HG02981 (cell line): ENCODE results near the gene KLC3.
"Not testable (repeated sequence)": the region's sequence is repeated elsewhere in the genome, so short reads cannot be mapped to it uniquely, and the experiment has no call there.

Experiments
- ATAC-seq: cut with Tn5 transposase; IDR thresholded peaks from one replicate; pipeline ENCODE4 v1.9.1; 2021; ENCODE audit warnings: mild to moderate bottlenecking, moderate library complexity; ENCODE audit not compliant: unreplicated experiment

The KLC3 gene

DNA sequence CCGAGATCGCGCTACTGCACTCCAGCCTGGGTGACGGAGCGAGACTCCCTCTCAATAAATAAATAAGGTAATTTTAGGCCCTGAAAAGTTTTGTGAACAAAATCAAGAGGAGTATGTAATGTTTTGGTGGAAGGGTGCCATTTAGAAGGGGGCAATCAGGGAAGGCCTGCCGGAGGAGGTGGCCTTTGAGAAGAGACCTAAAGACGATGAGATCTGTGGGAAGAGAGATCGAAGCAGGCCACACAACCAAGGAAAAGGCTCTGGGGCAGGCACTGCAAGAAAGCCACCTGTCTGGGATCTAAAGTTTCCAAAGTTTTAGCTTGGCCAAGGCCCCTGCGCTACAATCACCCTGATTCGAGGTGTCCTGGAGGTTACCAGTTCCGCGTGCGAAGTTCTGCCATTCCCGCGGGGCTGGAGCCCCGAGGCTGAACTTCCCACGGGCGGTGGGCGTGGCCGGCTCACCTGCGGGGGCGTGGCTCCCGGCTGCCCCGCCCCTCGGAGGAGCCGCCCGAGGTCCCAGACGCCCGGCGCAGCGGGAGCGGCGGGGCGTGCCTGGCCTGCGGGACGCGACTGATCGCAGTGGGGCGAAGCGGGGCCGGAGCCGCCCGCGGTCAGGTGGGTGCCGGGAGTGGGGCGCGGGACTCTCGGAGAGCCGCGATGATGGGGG is at the start of gene KLC3:
KLC3 (plus strand) TSS at position 519 of the 667 bp plus-strand sequence. CDS start 4,792 bp downstream, outside the sequence.
- no peak for ATAC-seq

DNA sequence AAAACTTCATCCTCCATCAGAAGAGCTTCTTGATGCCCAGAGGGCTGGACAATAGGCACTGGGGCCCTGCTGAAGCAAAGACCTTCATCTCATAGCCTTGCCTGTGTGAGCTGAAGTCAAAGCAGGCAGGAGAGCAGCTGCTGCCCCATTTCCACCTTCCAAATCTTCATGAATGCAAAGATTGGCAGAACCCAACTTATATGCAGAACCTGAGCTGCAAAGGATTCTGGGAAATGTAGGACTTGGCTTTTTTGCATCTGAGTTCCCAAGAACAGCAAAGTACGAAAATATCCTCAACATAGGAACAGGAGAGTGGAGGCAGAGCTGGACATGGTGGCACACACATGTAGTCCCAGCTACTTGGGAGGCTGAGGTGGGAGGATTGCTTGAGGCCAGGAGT is 48.7 kb upstream of the KLC3 start:
- no peak for ATAC-seq

DNA sequence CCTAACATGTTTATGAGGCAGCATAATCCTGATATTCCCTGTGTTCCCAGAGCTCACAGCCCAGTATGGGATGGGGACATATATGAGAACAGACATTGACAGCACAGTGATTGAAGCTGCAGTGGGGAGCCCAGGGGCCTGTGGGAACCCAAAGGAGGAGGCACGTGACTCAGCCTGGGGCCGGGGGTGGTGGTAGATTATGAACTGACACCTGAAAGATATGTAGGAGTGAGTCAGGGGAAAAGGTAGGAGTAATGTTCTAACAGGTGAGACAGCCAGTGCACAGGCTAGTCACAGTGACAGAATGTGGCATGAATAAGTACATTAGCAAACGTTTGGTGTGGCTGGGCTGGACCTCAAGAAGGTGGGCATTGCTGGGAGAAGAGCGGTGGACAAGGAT is 46.9 kb upstream of the KLC3 start:
- ATAC-seq = no peak

DNA sequence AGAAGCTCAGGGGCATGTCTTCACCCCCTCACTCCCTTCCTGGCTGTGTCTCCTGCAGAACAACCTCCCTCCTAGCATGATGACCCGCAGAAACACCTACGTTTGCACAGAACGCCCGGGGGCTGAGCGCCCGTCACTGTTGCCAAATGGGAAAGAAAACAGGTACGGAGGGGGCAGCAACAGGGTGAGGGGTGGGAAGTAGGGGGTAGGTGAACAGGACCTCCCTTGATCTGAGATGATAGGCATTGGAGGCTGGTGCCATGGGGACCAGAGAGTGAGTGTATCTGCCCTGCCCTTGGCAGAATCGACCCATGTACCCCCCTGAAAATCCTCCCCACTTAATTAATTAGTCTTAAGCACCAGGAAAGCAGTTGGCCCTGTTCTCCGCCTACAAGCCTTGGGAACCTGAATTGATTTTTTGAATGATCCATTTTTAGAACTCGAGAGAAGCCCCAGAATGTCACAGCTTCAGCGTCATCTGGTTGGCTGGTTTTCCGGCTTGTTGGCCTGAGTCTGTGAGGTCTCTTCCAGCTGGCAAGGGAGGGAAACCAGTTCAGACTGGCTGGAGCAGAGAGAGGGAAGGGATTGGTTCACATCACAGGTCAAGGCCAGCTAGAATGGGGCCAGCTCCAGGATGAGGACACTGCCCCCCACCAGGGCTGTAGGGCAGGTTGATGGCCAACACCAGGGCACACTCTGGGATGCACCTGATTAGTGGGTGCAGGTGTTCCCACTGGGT is 46.1 kb upstream of the KLC3 start:
- ATAC-seq = no peak

DNA sequence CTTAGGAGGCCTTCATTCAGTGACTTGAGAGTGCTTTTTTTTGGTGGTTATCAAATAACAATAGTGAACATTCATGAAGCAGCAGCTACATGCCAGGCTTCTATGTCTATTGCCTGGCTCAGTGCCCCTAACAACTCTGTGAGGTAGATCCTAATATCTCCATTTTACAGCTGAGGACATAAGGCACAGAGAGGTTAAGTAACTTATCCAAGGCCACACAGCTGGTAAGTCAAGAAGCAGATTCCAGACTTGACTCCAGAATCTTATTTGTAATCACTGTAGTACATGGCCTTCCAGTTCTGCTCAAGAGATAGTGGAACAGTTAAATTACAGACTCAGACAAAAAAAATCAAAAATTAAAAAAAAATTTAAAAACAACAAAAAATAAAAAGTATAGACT is 44.7 kb upstream of the KLC3 start:
- no peak for ATAC-seq

DNA sequence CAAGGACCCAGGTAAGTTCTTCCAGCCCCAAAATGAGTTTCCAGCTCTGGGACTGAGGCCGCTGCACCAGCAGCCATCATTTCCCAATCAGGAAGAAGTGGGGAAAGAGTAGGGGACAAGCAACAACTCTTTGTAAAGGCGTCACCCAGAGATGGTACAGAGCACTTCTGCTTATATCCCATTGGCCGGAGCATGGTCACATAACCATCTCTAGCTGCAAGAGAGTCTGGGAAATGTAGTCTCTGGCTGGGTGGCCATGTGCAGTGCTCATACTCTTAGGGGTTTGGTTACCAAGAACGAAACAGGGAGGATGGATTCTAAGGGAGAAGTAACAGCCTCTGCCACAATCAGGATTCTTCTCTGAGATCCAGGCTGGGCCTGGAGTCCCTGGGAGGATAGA is 44.2 kb upstream of the KLC3 start:
- no peak for ATAC-seq

DNA sequence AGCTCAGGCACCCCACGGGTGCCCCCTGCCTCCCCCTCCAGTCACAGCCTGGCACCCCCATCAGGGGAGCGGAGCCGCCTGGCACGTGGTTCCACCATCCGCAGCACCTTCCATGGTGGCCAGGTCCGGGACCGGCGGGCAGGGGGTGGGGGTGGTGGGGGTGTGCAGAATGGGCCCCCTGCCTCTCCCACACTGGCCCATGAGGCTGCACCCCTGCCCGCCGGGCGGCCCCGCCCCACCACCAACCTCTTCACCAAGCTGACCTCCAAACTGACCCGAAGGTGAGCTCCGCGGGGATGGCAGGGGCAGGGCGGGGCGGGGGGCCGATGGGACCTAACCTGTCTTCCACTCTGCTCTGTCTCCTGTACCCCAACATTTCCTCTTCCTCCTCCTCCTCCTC is 42.9 kb upstream of the KLC3 start:
- no peak for ATAC-seq

DNA sequence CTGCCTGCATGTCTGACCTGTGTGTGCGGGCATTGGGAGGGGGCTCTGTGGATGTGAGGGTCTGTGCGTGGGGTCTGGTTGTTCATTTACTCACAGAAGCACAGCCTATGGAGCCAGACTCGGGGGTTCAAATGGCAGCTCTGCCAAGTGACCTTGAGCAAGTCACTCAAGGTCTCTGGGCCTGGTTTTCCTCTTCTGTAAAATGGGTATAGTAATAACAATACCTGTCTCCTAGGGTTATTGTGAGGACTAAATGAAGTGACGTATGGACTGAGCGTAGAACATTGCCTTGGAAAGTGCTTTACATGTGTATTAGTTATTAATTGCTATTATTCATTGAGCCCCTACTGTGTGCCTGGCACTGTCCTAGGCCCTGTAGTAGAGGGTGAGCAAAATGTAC is 42.3 kb upstream of the KLC3 start:
- no peak for ATAC-seq

DNA sequence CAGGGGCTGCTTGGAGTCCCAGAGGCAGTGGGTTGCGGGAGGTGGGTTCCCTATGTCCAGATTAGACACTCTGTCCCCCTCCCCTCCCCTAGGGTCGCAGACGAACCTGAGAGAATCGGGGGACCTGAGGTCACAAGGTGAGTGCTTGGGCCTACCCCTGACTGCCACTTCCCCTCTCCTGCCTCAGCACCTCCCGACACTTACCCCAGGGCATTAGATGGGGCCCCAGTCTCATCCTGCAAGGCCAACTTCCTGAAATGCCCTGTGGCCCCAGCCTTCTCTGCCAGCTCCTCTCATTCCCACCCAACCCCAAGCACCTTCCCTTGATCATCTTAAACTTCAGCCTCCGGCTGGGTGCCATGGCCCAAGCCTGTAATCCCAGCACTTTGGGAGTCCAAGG is 40.8 kb upstream of the KLC3 start:
- ATAC-seq = no peak

DNA sequence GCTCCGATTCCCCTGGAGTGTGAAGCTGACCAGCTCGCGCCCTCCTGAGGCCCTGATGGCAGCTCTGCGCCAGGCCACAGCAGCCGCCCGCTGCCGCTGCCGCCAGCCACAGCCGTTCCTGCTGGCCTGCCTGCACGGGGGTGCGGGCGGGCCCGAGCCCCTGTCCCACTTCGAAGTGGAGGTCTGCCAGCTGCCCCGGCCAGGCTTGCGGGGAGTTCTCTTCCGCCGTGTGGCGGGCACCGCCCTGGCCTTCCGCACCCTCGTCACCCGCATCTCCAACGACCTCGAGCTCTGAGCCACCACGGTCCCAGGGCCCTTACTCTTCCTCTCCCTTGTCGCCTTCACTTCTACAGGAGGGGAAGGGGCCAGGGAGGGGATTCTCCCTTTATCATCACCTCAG is 38.1 kb upstream of the KLC3 start:
- ATAC-seq = no peak

DNA sequence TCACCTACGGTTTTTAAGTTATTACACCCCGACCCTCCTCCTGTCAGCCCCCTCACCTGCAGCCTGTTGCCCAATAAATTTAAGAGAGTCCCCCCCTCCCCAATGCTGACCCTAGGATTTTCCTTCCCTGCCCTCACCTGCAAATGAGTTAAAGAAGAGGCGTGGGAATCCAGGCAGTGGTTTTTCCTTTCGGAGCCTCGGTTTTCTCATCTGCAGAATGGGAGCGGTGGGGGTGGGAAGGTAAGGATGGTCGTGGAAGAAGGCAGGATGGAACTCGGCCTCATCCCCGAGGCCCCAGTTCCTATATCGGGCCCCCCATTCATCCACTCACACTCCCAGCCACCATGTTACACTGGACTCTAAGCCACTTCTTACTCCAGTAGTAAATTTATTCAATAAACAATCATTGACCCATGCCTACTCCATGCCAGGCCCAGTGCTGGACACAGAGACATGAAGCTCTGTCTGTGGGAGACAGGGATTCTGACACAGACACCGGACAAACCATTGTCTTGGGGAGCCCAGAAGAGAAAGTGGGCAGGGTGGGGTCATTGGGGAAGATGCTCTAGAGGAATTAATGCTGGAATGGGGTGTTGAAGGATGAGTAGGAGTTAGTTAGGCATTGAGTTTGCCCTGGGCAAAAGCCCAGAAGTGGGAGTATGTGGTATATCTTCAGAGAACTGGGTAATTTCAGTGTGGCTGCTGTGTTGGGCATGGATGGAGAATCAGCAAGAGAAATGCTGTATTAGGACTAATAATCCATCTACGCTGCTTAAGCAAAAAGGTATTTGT is 37.1 kb upstream of the KLC3 start:
- no peak for ATAC-seq

DNA sequence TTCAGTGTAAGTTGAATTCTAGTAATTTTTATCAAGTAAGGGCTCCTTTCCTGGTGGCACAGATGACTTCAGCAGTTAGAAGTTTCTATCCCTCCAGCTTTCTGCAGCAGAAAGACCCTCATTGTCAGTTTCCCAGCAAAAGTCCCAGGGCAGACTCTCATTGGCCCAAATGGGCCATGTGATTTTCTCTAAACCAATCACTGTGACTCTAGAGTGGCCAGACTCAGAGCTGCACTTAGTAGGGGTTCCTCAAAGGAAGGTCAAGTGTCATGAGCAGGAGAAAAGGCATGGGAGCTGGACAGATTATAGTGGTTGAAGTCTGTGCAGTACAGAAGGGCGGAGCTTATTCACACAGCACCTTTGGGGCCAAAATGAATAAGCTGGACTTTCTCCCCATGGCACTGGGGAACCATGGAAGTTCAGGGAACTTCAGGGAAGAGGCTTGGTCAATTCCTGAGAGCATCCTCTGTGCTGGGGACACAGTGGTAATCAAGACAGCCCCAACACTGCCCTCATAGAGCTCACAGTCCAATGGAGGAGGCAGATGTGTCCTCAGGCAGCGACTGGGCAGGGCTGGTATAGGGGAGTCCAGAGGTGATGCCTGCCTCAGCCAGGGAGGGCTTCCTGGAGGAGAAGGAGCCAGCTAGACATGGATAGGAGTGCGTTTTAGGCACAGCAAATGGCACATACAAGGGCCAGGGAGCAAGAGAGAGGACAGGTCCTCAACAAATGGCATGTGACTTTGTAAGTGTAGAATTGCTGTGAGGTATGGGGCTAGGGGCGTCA is 36.2 kb upstream of the KLC3 start:
- ATAC-seq = no peak

DNA sequence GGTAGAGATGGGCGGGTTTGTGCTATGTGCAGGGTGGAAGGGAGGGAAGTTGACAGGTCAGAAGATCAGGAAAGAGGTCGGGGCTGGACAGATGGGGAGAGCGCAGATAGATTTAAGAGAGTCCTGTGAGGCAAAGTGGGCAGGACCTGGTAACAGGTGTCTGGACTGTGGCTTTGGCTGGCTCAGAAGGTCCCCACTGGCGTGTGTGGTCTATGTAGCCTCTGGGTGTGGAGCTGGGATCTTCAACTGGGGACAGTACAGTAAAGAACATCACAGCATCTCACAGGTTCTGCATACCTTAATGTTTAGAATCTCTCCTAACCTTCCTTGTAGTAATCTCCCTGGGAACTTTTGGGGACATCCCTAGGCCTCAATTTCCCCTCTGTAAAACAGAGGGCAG is 35.5 kb upstream of the KLC3 start:
- no peak for ATAC-seq

DNA sequence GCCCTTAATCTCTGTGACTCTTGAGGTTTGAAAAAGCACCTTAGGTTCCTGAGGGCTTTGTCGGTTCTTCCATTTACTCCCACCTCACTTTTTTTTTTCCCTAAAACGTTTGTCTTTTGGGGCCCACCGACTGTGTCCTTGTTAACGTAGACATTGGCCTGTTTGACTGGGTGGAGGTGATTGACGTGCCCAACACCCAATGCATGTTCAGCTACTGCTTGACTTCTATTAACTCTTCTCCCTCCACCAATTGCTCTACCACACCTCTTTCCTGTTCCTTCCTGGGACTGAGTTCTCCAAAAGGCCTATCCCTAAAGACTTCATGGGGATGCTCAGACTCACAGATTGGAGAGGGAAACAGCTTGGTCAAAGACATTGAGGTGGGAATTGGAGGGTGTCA is 35.1 kb upstream of the KLC3 start:
- ATAC-seq = no peak

DNA sequence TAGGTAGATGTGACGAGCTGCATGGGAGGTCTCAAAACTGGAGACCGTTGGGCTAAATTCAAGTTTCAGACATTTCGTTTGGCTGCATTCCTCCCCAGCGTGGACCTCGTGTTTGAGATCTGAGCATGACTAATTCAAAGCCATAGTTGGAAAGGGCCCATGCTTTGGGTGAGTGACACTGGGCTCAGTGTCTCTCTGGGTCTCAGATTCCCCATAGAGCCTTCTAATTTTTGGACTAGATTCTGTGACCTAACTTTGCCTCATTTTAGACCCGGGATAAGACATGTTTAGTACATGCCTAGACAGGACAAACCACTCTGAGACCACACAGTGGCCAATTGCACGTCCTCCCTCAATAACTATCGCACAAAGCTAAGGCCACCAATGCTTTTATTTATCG is 34.5 kb upstream of the KLC3 start:
- ATAC-seq = no peak

DNA sequence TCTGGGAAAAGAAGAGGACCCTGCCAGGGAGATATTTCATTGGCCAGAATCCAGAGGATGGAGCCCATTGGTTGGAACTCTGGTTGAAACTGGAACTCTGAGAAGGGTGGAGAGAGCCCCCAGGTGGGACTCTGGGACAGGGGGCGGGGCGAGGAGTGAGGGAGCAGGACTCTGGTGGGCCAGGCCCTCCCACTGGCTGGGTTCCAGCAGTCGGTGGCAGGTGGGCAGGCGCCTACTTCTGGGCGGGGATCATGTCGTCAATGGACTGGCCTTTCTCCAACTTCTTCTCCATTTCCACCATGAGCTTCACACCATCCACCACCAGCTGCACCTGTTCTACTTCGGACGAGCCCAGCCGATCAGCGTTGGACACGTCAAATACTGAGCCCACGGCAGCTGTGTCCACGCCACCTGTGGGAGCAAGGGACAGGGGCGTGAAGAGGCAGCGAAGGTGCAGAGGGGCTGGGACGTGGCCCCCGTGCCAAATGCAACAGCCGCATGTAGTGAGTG is 34.0 kb upstream of the KLC3 start:
- ATAC-seq = no peak

DNA sequence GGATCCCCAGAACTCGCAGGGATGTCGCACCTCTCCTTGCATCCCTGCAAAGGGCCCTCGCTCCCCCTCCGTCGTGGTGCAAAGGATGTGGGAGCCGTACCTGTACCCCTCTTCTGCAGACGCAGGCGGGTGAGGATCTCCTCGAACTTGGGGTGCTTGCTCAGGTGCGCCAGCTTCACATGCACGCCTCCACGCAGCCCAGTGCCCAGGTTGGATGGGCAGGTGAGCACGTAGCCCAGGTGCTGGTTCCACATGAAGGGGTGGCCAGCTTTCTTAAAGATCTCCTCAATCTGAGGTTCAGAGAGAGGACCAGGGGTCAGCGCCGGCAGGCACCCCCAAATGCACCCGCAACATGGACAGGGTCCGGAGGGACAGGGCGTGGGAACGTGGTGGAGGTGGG is 33.2 kb upstream of the KLC3 start:
- no peak for ATAC-seq

DNA sequence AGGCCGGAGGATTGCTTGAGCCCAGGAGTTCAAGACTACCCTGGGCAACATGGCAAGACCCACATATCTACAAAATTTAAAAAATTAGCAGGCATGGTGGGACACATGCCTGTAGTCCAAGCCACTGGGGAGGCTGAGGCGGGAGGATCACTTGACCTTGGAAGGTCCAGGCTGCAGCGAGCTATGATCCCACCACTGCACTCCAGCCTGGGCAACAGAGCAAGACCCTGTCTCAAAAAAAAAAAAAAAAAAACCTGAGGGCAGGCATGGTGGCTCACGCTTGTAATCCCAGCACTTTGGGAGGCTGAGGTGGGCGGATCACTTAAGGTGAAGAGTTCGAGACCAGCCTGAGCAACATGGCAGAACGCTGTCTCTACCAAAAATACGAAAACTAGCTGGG is 31.2 kb upstream of the KLC3 start:
- ATAC-seq = not testable (repeated sequence)

DNA sequence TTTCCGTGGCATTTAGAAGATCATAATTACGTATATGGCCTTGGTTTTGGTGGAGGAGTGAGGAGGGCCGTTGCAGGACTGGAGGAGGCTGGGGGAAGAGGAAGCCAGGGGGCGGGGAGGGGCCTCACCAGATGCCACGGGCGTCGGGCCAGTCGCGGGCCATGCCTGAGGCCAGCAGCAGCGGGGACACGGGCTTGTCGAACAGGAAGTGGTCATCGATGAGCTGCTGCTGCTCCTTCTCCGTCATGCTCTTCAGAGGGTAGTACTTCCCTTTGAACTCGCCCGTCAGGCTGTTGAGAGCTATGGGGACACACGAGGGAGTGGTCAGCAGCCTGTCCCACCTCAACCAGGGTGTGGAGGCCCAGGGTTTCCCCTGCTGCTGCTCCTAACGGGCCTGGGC is 28.9 kb upstream of the KLC3 start:
- ATAC-seq = no peak

DNA sequence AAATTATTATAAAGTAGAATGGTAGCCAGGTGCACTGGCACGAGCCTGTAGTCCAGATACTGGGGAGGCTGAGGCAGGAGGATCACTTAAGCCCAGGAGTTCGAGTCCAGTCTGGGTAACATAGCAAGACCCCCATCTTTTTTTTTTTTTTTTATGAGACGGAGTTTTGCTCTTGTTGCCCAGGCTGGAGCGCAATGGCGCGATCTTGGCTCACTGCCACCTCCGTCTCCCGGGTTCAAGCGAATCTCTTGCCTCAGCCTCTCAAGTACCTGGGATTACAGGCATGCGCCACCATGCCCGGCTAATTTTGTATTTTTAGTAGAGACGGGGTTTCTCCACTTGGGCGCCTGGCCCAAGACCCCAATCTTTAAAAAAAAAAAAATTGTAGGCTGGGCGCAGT is 28.3 kb upstream of the KLC3 start:
- ATAC-seq = not testable (repeated sequence)

DNA sequence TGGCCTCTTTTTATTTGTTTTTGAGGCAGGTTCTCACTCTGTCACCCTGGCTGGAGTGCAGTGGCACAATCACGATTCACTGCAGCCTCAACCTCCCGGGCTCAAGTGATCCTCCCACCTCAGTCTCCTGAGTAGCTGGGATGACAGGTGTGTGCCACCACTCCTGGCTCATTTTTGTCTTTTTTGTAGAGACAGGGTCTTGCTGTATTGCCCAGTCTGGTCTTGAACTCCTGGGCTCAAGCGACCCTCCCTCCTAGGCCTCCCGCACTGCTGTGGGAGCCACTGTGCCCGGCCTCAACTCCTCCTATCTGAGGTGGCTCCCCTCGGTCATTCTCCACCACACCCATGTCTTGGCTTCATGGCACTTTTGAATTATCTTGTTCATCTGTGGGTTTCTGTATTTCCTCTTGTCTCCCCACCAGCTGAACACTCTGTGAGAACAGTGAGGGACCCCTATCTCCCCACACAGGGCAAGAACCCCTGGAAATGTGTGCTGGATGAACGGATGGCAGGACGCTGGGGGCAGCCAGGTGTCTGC is 25.8 kb upstream of the KLC3 start:
- no peak for ATAC-seq
